WTC11 (cell line): ENCODE results near the gene LPP. TPM values are rescaled to one million over a fixed set of nuclear protein-coding genes. Genes with fewer than 3 reads are reported as not detected.

Experiments used
- ATAC-seq: fragments of 200-7000 bp; cut with Tn5 transposase; 2 replicates; pipeline ENCODE4 v1.10.0; 2021; ENCODE audit warnings: mild to moderate bottlenecking, moderate library complexity
- CTCF ChIA-PET: fragments of 300-600 bp; sonication (Branson Sonifier 250); formaldehyde crosslinking; loops from one replicate; lab custom pipeline; 2021; ENCODE audit warnings: antibody characterized with exemption; lab: Charles Lee
- POLR2A ChIA-PET: fragments of 350-600 bp; sonication (Branson Sonifier 250); formaldehyde crosslinking; loops from one replicate; lab custom pipeline; 2021; ENCODE audit warnings: antibody characterized with exemption; lab: Charles Lee
- DNase-seq: peaks from one replicate; pipeline ENCODE4 v3.0.0; 2021; ENCODE audit warnings: low spot score
- H3K27ac Mint-ChIP-seq: 2 replicates; pipeline ENCODE4 v1.8.0; 2021; ENCODE audit warnings: mixed read lengths
- H3K27me3 Mint-ChIP-seq: 2 replicates; pipeline ENCODE4 v1.8.0; 2021; ENCODE audit warnings: low read depth, mild to moderate bottlenecking, moderate library complexity, mixed read lengths
- H3K36me3 Mint-ChIP-seq: 2 replicates; pipeline ENCODE4 v1.8.0; 2021; ENCODE audit warnings: mixed read lengths
- H3K4me1 Mint-ChIP-seq: 2 replicates; pipeline ENCODE4 v1.8.0; 2022; ENCODE audit warnings: mixed read lengths
- H3K4me3 Mint-ChIP-seq: 2 replicates; pipeline ENCODE4 v1.8.0; 2021; ENCODE audit warnings: mild to moderate bottlenecking, moderate library complexity, mixed read lengths
- H3K9me3 Mint-ChIP-seq: 2 replicates; pipeline ENCODE4 v1.8.0; 2021; ENCODE audit warnings: mixed read lengths
- ESRRA ChIP-seq: sonication (generic); formaldehyde crosslinking; IDR thresholded peaks from 2 replicates; pipeline ENCODE4 v1.8.1; 2022; ENCODE audit warnings: mild to moderate bottlenecking, missing genetic modification reagents, borderline replicate concordance
- GTF2I ChIP-seq: fragments of 250-450 bp; sonication (Bioruptor Pico); conservative IDR thresholded peaks from 2 replicates; pipeline ENCODE4 v1.4.0; 2021; ENCODE audit warnings: mild to moderate bottlenecking
- HMGA2 ChIP-seq: fragments of 250-450 bp; sonication (Bioruptor Pico); IDR thresholded peaks from 2 replicates; pipeline ENCODE4 v1.4.0; 2021; ENCODE audit warnings: mild to moderate bottlenecking, moderate library complexity
- IRF2 ChIP-seq: sonication (generic); formaldehyde crosslinking; IDR thresholded peaks from 2 replicates; pipeline ENCODE4 v1.8.0; 2022; ENCODE audit warnings: low read depth, missing genetic modification reagents, borderline replicate concordance
- JUN ChIP-seq: sonication (generic); formaldehyde crosslinking; IDR thresholded peaks from 2 replicates; pipeline ENCODE4 v1.8.0; 2023; ENCODE audit warnings: mild to moderate bottlenecking, missing genetic modification reagents
- MXD4 ChIP-seq: fragments of 250-450 bp; sonication (Bioruptor Pico); IDR thresholded peaks from 2 replicates; pipeline ENCODE4 v1.8.0; 2021; ENCODE audit warnings: mild to moderate bottlenecking, moderate library complexity, borderline replicate concordance
- PRDM15 ChIP-seq: sonication (generic); formaldehyde crosslinking; IDR thresholded peaks from 2 replicates; pipeline ENCODE4 v1.8.0; 2022; ENCODE audit warnings: missing genetic modification reagents
- USF2 ChIP-seq: sonication (generic); formaldehyde crosslinking; IDR thresholded peaks from 2 replicates; pipeline ENCODE4 v1.8.1; 2023; ENCODE audit warnings: mild to moderate bottlenecking, missing genetic modification reagents, moderate library complexity
- ZNF263 ChIP-seq: sonication (generic); formaldehyde crosslinking; IDR thresholded peaks from 2 replicates; pipeline ENCODE4 v1.8.1; 2022; ENCODE audit warnings: low read depth, mild to moderate bottlenecking, moderate library complexity, missing genetic modification reagents
- ZNF281 ChIP-seq: sonication (generic); formaldehyde crosslinking; IDR thresholded peaks from 2 replicates; pipeline ENCODE4 v1.8.0; 2023; ENCODE audit warnings: mild to moderate bottlenecking, missing genetic modification reagents
- ZNF317 ChIP-seq: sonication (generic); formaldehyde crosslinking; IDR thresholded peaks from 2 replicates; pipeline ENCODE4 v1.8.1; 2023; ENCODE audit warnings: low read depth, mild to moderate bottlenecking, moderate library complexity, missing genetic modification reagents, borderline replicate concordance
- ZNF532 ChIP-seq: fragments of 250-450 bp; sonication (Bioruptor Pico); IDR thresholded peaks from 2 replicates; pipeline ENCODE4 v1.9.0; 2021; ENCODE audit warnings: mild to moderate bottlenecking, borderline replicate concordance
- ZSCAN18 ChIP-seq: fragments of 250-450 bp; sonication (Bioruptor Pico); IDR thresholded peaks from 2 replicates; pipeline ENCODE4 v2.1.2; 2022; ENCODE audit warnings: mild to moderate bottlenecking, moderate library complexity
- total RNA-seq: library from RNA; stranded (reverse); gene quantifications from 3 replicates; pipeline ENCODE4 v1.2.3, GENCODE V29; 2021

LPP gene
- total RNA-seq, 1 experiment from 2014 or later, result 49.6 TPM

GRCh38 chr3:188706599-188706998, 552.6 kb downstream of the LPP start:
- POLR2A ChIA-PET, result no interaction called here
- no peaks in the 10 kb centered on the region for H3K27me3 Mint-ChIP-seq
- no peak overlapping the region for H3K27ac Mint-ChIP-seq
- ATAC-seq, result no peak
- TF ChIP-seq USF2 (CRISPR knock-in tag) (no peak), ESRRA (CRISPR knock-in tag) (no peak), ZNF317 (CRISPR knock-in tag) (no peak), ZNF263 (CRISPR knock-in tag) (no peak), IRF2 (CRISPR knock-in tag) (no peak), PRDM15 (CRISPR knock-in tag) (no peak), ZNF532 (no peak), GTF2I (no peak), ZSCAN18 (no peak), ZNF281 (no peak), HMGA2 (CRISPR knock-in tag) (no peak), JUN (CRISPR knock-in tag) (no peak), MXD4 (CRISPR knock-in tag) (no peak)
- TF ChIP-seq, all 79 proteins: peak for 0
- Mint-ChIP-seq H3K9me3 (no peaks in the 10 kb centered on the region), H3K4me1 (no peaks in the 10 kb centered on the region), H3K4me3 (no peak overlapping the region), H3K36me3 (no peaks in the 10 kb centered on the region)
- CTCF ChIA-PET, result no interaction called here
- no peak for DNase-seq
